ENCODE measurements around the gene SLC9A9. TPM values are rescaled to one million over a fixed set of nuclear protein-coding genes. Genes with fewer than 3 reads are reported as not detected.

The SLC9A9 gene
- total RNA-seq, 6 experiments from 2014 or later, result 1.3 to 6.3 (median 3.0) TPM

- ATAC-seq (peak in 1 of 4 donors; percentile 6), DNase-seq (no peak)
- intact Hi-C loops (cut with DNase I), result no loop called here
- Histone ChIP-seq H3K9me3 (no peaks in the 10 kb centered on the region), H3K4me3 (no peak overlapping the region), H3K36me3 (no peaks in the 10 kb centered on the region), H3K4me1 (no peaks in the 10 kb centered on the region), H3K27ac (no peak overlapping the region), H3K27me3 (no peaks in the 10 kb centered on the region)
- 72% methylated on average over 4 of the region's 5 CpGs for WGBS (ENCODE audit: insufficient coverage, low coverage, low lambda C conversion rate, missing lambda C conversion rate)
- TF ChIP-seq POLR2A (IDR thresholded peaks at IDR 0.05) (no peak), CTCF (IDR thresholded peaks at IDR 0.05) (no peak)
Observed at GRCh38 chr3:143771939-143772338, 76.3 kb downstream of the SLC9A9 start.

DNA sequence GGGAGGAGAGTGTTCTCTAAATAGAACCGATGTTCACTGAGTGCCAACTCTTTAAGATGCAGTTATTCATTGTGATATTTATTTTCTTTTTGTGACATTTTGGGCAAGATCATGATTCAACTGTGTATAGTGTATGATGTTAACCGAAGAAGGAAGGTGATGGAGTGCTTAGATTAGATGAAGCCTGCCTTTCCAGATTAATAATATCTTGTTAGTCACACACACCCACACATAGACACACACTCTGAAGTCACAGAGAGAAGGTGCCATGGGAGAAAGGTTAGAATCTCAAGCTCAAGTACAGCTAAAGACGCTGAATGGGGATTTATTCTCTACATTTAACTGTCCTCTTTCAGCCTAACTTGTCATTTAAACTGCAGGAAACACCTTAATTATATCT is 77.0 kb downstream of the SLC9A9 start:
- TF ChIP-seq POLR2A (IDR thresholded peaks at IDR 0.05) (no peak), CTCF (IDR thresholded peaks at IDR 0.05) (no peak)

DNA sequence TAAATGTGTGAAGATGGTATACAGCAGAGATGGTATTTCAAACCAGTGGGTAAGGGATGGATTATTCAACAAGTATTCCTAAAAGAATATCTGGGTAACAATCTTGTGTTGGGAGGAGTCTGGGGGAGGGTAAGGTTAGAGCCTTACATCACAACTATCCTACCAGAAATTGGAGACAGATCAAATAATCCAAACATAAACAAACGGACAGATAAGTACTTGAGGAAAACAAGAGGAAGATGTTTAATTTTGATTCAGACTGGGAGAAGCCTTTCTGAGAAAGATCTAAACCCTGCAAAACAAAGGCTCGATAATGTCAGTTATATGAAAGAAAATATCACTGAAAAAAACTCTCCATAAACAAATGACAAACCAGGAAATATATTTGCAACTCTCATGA is 77.9 kb downstream of the SLC9A9 start:
- no peaks in the 10 kb centered on the region for H3K27me3 ChIP-seq
- no peaks in the 10 kb centered on the region for H3K9me3 ChIP-seq
- DNase-seq, result no peak
- WGBS (ENCODE audit: insufficient coverage, low coverage, low lambda C conversion rate, missing lambda C conversion rate), result 57% methylated on average over 2 of the region's 2 CpGs
- no peaks in the 10 kb centered on the region for H3K36me3 ChIP-seq
- intact Hi-C loops (cut with DNase I), result no loop called here
- H3K4me1 ChIP-seq, result no peaks in the 10 kb centered on the region
- no peak for ATAC-seq
- H3K27ac ChIP-seq, result no peak overlapping the region
- no peak overlapping the region for H3K4me3 ChIP-seq
- TF ChIP-seq POLR2A (IDR thresholded peaks at IDR 0.05), result no peak

More for the DNA sequence above, 77.0 kb downstream of the SLC9A9 start:
- Histone ChIP-seq H3K4me3 (no peak overlapping the region), H3K4me1 (no peaks in the 10 kb centered on the region), H3K27ac (no peak overlapping the region), H3K36me3 (no peaks in the 10 kb centered on the region), H3K9me3 (no peaks in the 10 kb centered on the region), H3K27me3 (no peaks in the 10 kb centered on the region)
- ATAC-seq (no peak), DNase-seq (no peak)
- intact Hi-C loops (cut with DNase I), result no loop called here
- WGBS (ENCODE audit: insufficient coverage, low coverage, low lambda C conversion rate, missing lambda C conversion rate), result 59% methylated on average over 3 of the region's 3 CpGs

DNA sequence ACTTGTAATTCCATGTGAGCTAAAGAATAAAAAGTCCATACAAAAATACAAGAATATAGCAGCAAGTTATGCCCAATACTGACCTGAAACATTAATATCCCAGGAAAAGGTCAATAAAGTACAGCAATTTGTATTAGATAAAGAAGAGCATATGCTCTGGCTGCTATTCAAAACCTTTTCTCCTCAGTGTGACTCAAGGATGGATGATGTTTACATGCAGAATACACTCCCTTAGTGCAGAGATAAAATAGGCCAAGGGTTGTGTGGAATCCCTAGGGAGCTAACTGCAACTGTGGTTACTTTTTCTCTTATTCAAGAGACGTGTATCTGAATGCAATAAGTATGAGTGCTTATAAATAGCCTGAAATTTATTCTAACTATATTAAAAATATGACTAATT is 78.7 kb downstream of the SLC9A9 start:
- Histone ChIP-seq H3K36me3 (no peaks in the 10 kb centered on the region), H3K4me3 (no peak overlapping the region), H3K4me1 (no peaks in the 10 kb centered on the region), H3K27ac (no peak overlapping the region), H3K27me3 (no peaks in the 10 kb centered on the region), H3K9me3 (no peaks in the 10 kb centered on the region)
- no peak for DNase-seq
- 35% methylated on average over 1 of the region's 1 CpG for WGBS (ENCODE audit: insufficient coverage, low coverage, low lambda C conversion rate, missing lambda C conversion rate)
- ATAC-seq, result no peak
- no peak for TF ChIP-seq CTCF (IDR thresholded peaks at IDR 0.05)
- intact Hi-C loops (cut with DNase I), result no loop called here

- TF ChIP-seq CTCF (IDR thresholded peaks at IDR 0.05) (no peak), POLR2A (IDR thresholded peaks at IDR 0.05) (no peak)
- Histone ChIP-seq H3K36me3 (no peaks in the 10 kb centered on the region), H3K4me1 (no peaks in the 10 kb centered on the region), H3K9me3 (no peaks in the 10 kb centered on the region), H3K4me3 (no peak overlapping the region), H3K27ac (no peak overlapping the region), H3K27me3 (no peaks in the 10 kb centered on the region)
- WGBS (ENCODE audit: insufficient coverage, low coverage, low lambda C conversion rate, missing lambda C conversion rate), result 78% methylated on average over 1 of the region's 1 CpG
- intact Hi-C loops (cut with DNase I), result no loop called here
- no peak for ATAC-seq
- no peak for DNase-seq
Observed at GRCh38 chr3:143764840-143765239, 83.4 kb downstream of the SLC9A9 start.

Data from right lobe of liver (tissue), 6 donors.